Measurements from ENCODE around the gene LCE3C.
"Not testable (repeated sequence)": the region's sequence is repeated elsewhere in the genome, so short reads cannot be mapped to it uniquely, and the experiment has no call there.

Gene LCE3C

GRCh38 chr1:152599934-152600333 lies at the start of gene LCE3C:
Gene LCE3C (plus strand): TSS chr1:152600234. CDS start chr1:152600732, 498 bp downstream.
- DNase-seq (ENCODE audit: low spot score): no peak
- no peak for TF ChIP-seq CTCF (IDR thresholded peaks at IDR 0.05; ENCODE audit: extremely low read depth, missing control alignments)

- DNase-seq (ENCODE audit: low spot score): no peak
- TF ChIP-seq CTCF (IDR thresholded peaks at IDR 0.05; ENCODE audit: extremely low read depth, missing control alignments): no peak
Measured at GRCh38 chr1:152565115-152565514, 34.9 kb upstream of the LCE3C start.

- DNase-seq (ENCODE audit: low spot score): no peak
- TF ChIP-seq CTCF (IDR thresholded peaks at IDR 0.05; ENCODE audit: extremely low read depth, missing control alignments): no peak
Measured at GRCh38 chr1:152565535-152566215, 34.4 kb upstream of the LCE3C start.

- no peak for TF ChIP-seq CTCF (IDR thresholded peaks at IDR 0.05; ENCODE audit: extremely low read depth, missing control alignments)
- DNase-seq (ENCODE audit: low spot score): no peak
Measured at GRCh38 chr1:152566681-152567080, 33.4 kb upstream of the LCE3C start, which contains the start of gene LCE3E. Gene LCE3E (minus strand): TSS chr1:152566780. CDS start chr1:152566208, 572 bp downstream.

GRCh38 chr1:152577168-152577567 lies 22.9 kb upstream of the LCE3C start:
- no peak for DNase-seq (ENCODE audit: low spot score)
- no peak for TF ChIP-seq CTCF (IDR thresholded peaks at IDR 0.05; ENCODE audit: extremely low read depth, missing control alignments)

GRCh38 chr1:152579526-152579925 lies 20.5 kb upstream of the LCE3C start:
- DNase-seq (ENCODE audit: low spot score): not testable (repeated sequence)

- DNase-seq (ENCODE audit: low spot score): no peak
- no peak for TF ChIP-seq CTCF (IDR thresholded peaks at IDR 0.05; ENCODE audit: extremely low read depth, missing control alignments)
Measured at GRCh38 chr1:152580433-152580832, 19.6 kb upstream of the LCE3C start, which contains the start of gene LCE3D. Gene LCE3D (minus strand): TSS chr1:152580516. CDS start chr1:152579936, 580 bp downstream.

- no peak for TF ChIP-seq CTCF (IDR thresholded peaks at IDR 0.05; ENCODE audit: extremely low read depth, missing control alignments)
- no peak for DNase-seq (ENCODE audit: low spot score)
Measured at GRCh38 chr1:152582647-152583046, 17.4 kb upstream of the LCE3C start.

Measured in GM20000 (cell line).